Activated gamma-delta T cell (primary cell): ENCODE results near the gene MRPL47.
"Not testable (repeated sequence)": the region's sequence is repeated elsewhere in the genome, so short reads cannot be mapped to it uniquely, and the experiment has no call there.

ENCODE experiments used
- DNase-seq: peaks from one replicate; lab custom pipeline; 2025; lab: John Stamatoyannopoulos, UW
- total RNA-seq, 2 donors: gene quantifications; one replicate each; lab custom pipeline; 2026; lab: John Stamatoyannopoulos, UW

MRPL47 gene
- total RNA-seq: 30.3 to 32.9 reads per million in 2 donors

- DNase-seq: peak; percentile 61
Observed at GRCh38 chr3:179604321-179605078, at the start of gene MRPL47, which contains the start of gene NDUFB5. Gene MRPL47, minus strand, starts transcription at chr3:179604638. Its CDS starts 14 bp downstream, at chr3:179604624. Gene NDUFB5, plus strand, starts transcription at chr3:179604794. Its CDS starts 22 bp downstream, at chr3:179604816.

- peak; percentile 46 for DNase-seq
Observed at GRCh38 chr3:179653096-179653797, 48.8 kb upstream of the MRPL47 start.

- peak; percentile 46 for DNase-seq
Observed at GRCh38 chr3:179652447-179653095, 48.1 kb upstream of the MRPL47 start, which contains the start of gene USP13. Gene USP13, plus strand, starts transcription at chr3:179653040. Its CDS starts 186 bp downstream, at chr3:179653226.

GRCh38 chr3:179651687-179652446, 47.4 kb upstream of the MRPL47 start:
- DNase-seq: no peak

GRCh38 chr3:179646177-179646576, 41.7 kb upstream of the MRPL47 start:
- no peak for DNase-seq

GRCh38 chr3:179643837-179644236, 39.4 kb upstream of the MRPL47 start:
- DNase-seq: not testable (repeated sequence)

GRCh38 chr3:179642871-179643270, 38.4 kb upstream of the MRPL47 start:
- no peak for DNase-seq

GRCh38 chr3:179640469-179640868, 36.0 kb upstream of the MRPL47 start:
- no peak for DNase-seq

- DNase-seq: no peak
Observed at GRCh38 chr3:179630753-179631451, 26.5 kb upstream of the MRPL47 start.

GRCh38 chr3:179624451-179624850, 20.0 kb upstream of the MRPL47 start:
- no peak for DNase-seq

GRCh38 chr3:179622023-179622422, 17.6 kb upstream of the MRPL47 start:
- no peak for DNase-seq

- DNase-seq: no peak
Observed at GRCh38 chr3:179615458-179616173, 11.2 kb upstream of the MRPL47 start.

- DNase-seq: no peak
Observed at GRCh38 chr3:179613807-179614206, 9.4 kb upstream of the MRPL47 start.

- DNase-seq: no peak
Observed at GRCh38 chr3:179610066-179610465, 5.6 kb upstream of the MRPL47 start.

- DNase-seq: no peak
Observed at GRCh38 chr3:179608931-179609720, 4.7 kb upstream of the MRPL47 start.

- no peak for DNase-seq
Observed at GRCh38 chr3:179606534-179607085, 2.2 kb upstream of the MRPL47 start.

GRCh38 chr3:179603831-179604230, 607 bp downstream of the MRPL47 start:
- DNase-seq: no peak

- DNase-seq: no peak
Observed at GRCh38 chr3:179603321-179603720, 1.1 kb downstream of the MRPL47 start.

GRCh38 chr3:179599531-179599930, 4.9 kb downstream of the MRPL47 start:
- no peak for DNase-seq
